ENCODE measurements around the gene ACSL3.
"Not testable (repeated sequence)": the region's sequence is repeated elsewhere in the genome, so short reads cannot be mapped to it uniquely, and the experiment has no call there.

Gene ACSL3

GRCh38 chr2:222840060-222840802 is 20.6 kb upstream of the ACSL3 start:
- DNase-seq (ENCODE audit: extremely low read depth, low read depth) = no peak
- no peak overlapping the region for H3K4me3 ChIP-seq (replicated peaks; ENCODE audit: low read depth, low read length)
- TF ChIP-seq CTCF (IDR thresholded peaks at IDR 0.05; ENCODE audit: low read depth, low read length, missing control alignments) = no peak

GRCh38 chr2:222842491-222843174 is 18.2 kb upstream of the ACSL3 start:
- H3K4me3 ChIP-seq (replicated peaks; ENCODE audit: low read depth, low read length) = no peak overlapping the region
- no peak for DNase-seq (ENCODE audit: extremely low read depth, low read depth)
- no peak for TF ChIP-seq CTCF (IDR thresholded peaks at IDR 0.05; ENCODE audit: low read depth, low read length, missing control alignments)

- H3K4me3 ChIP-seq (replicated peaks; ENCODE audit: low read depth, low read length) = 0 out of 2 replicates have a peak overlapping the region, but pooled peaks have one; percentile 3
- TF ChIP-seq CTCF (IDR thresholded peaks at IDR 0.05; ENCODE audit: low read depth, low read length, missing control alignments) = no peak
- peak; percentile 55 for DNase-seq (ENCODE audit: extremely low read depth, low read depth)
These were observed 16.5 kb upstream of the ACSL3 start for GRCh38 chr2:222844323-222844722.

- not testable (repeated sequence) for H3K4me3 ChIP-seq (replicated peaks; ENCODE audit: low read depth, low read length); DNase-seq (ENCODE audit: extremely low read depth, low read depth)
These were observed 15.5 kb upstream of the ACSL3 start for GRCh38 chr2:222845314-222845713.

- no peak for TF ChIP-seq CTCF (IDR thresholded peaks at IDR 0.05; ENCODE audit: low read depth, low read length, missing control alignments)
- DNase-seq (ENCODE audit: extremely low read depth, low read depth) = no peak
- H3K4me3 ChIP-seq (replicated peaks; ENCODE audit: low read depth, low read length) = no peak overlapping the region
These were observed 14.8 kb upstream of the ACSL3 start for GRCh38 chr2:222846003-222846402.

- H3K4me3 ChIP-seq (replicated peaks; ENCODE audit: low read depth, low read length); DNase-seq (ENCODE audit: extremely low read depth, low read depth): not testable (repeated sequence)
These were observed 12.8 kb upstream of the ACSL3 start for GRCh38 chr2:222848031-222848430.

- no peak for TF ChIP-seq CTCF (IDR thresholded peaks at IDR 0.05; ENCODE audit: low read depth, low read length, missing control alignments)
- DNase-seq (ENCODE audit: extremely low read depth, low read depth) = no peak
- H3K4me3 ChIP-seq (replicated peaks; ENCODE audit: low read depth, low read length) = no peak overlapping the region
These were observed 12.0 kb upstream of the ACSL3 start for GRCh38 chr2:222848862-222849261.
